ENCODE data around the gene PEAR1. TPM values are rescaled to one million over a fixed set of nuclear protein-coding genes. Genes with fewer than 3 reads are reported as not detected.

Gene PEAR1
- total and polyA plus RNA-seq, 2 of the 8 experiments (the other 6 are each of a cell fraction or from before 2014, with no cell fraction given): 0.63 to 0.71 TPM

- peaks cover 2 to 12% (median 10%) of the 10 kb centered on the region in 4 experiments for H3K4me1 ChIP-seq (replicated peaks in 1 of 4; ENCODE audit: control insufficient read depth in 3 of 4, insufficient read depth in 4 of 4, low read length in 3 of 4)
- H2BK5ac ChIP-seq (ENCODE audit: low read depth, low read length): no peak overlapping the region
- H2BK15ac ChIP-seq (ENCODE audit: low read length): no peak overlapping the region
- peaks cover 0 to 15% (median 11%) of the 10 kb centered on the region in 4 experiments; a peak in 6 of 7 replicates for H3K27me3 ChIP-seq (replicated peaks in 1 of 4; ENCODE audit: control insufficient read depth in 3 of 4, extremely low read depth in 1 of 4, insufficient read depth in 3 of 4, low read length in 3 of 4)
- H3K23me2 ChIP-seq (ENCODE audit: low read depth, low read length): peaks cover 3% of the 10 kb centered on the region; the same call in 1 of the 2 replicates
- no peak overlapping the region for H2BK12ac ChIP-seq (ENCODE audit: low read depth, low read length)
- H4K5ac ChIP-seq (ENCODE audit: insufficient read length, low read depth, low read length): no peak overlapping the region
- no peak for TF ChIP-seq GTF2F1 (IDR thresholded peaks at IDR 0.05; ENCODE audit: borderline replicate concordance, low read depth, low read length)
- H2AK5ac ChIP-seq (ENCODE audit: low read depth, low read length): no peak overlapping the region
- ChIA-PET CTCF (ENCODE audit: partially characterized antibody) (interaction anchor here (0.9 to 4.5 kb wide), 11 partner anchors 7 to 223 kb away, joined by 3 to 73 read pairs (median 5); no protein-coding TSS in a partner anchor), POLR2A (ENCODE audit: partially characterized antibody) (interaction anchor here (0.7 kb wide), 1 partner anchor 12 kb away, joined by 3 read pairs; no protein-coding TSS in a partner anchor)
- no peak overlapping the region for H3K4me3 ChIP-seq (ENCODE audit: extremely low read depth in 1 of 4, insufficient read depth in 2 of 4, low read depth in 3 of 4, low read length in 4 of 4)
- H3K18ac ChIP-seq (ENCODE audit: extremely low read depth, low read length): no peak overlapping the region
- H3K79me1 ChIP-seq (ENCODE audit: low read depth, low read length): no peaks in the 10 kb centered on the region
- H4K8ac ChIP-seq (ENCODE audit: extremely low read depth, insufficient read depth, low read length): no peak overlapping the region
- no peak overlapping the region for H2BK20ac ChIP-seq (ENCODE audit: low read length)
- no peak for DNase-seq (ENCODE audit: low read depth in 1 of 2, low spot score in 2 of 2)
- H3K4me2 ChIP-seq (ENCODE audit: insufficient read depth in 1 of 2, low read depth in 2 of 2, low read length in 2 of 2): no peak overlapping the region
- 75% methylated on average over 6 of the region's 6 CpGs; no CpG with 5 or more reads in 1 of the 2 experiments for WGBS, 2 experiments (ENCODE audit: extremely low coverage in 1 of 2, insufficient coverage in 1 of 2, insufficient read length in 1 of 2, insufficient replicate concordance in 2 of 2, low coverage in 1 of 2, low lambda C conversion rate in 2 of 2, missing lambda C conversion rate in 1 of 2)
- no peak overlapping the region for H4K91ac ChIP-seq (replicated peaks; ENCODE audit: insufficient read length, low read length)
- H3K14ac ChIP-seq (ENCODE audit: insufficient read length): no peak overlapping the region
- no peak for FAIRE-seq
- no peak overlapping the region for H3K4ac ChIP-seq (replicated peaks; ENCODE audit: insufficient read length, low read depth, low read length)
- no peak overlapping the region for H2AFZ ChIP-seq (ENCODE audit: low read length)
- no peak overlapping the region for H3K56ac ChIP-seq (replicated peaks; ENCODE audit: insufficient read length, low read depth, low read length)
- no peaks in the 10 kb centered on the region for H3K36me3 ChIP-seq (ENCODE audit: control insufficient read depth in 2 of 4, insufficient read depth in 4 of 4, low read length in 3 of 4)
- H3K27ac ChIP-seq (ENCODE audit: low read depth, low read length): no peak overlapping the region
- H3K9ac ChIP-seq (replicated peaks in 1 of 4; ENCODE audit: extremely low read depth in 1 of 4, low read depth in 3 of 4, low read length in 3 of 4): no peak overlapping the region
- H3K9me3 ChIP-seq (ENCODE audit: insufficient read depth in 2 of 2, low read depth in 1 of 2, low read length in 1 of 2): no peaks in the 10 kb centered on the region
- no peak overlapping the region for H2BK120ac ChIP-seq (replicated peaks; ENCODE audit: low read depth, low read length)
- no peaks in the 10 kb centered on the region for H3K79me2 ChIP-seq (ENCODE audit: control insufficient read depth in 1 of 2, insufficient read depth in 2 of 2, low read length in 2 of 2)
- H3K23ac ChIP-seq (ENCODE audit: insufficient read length): no peak overlapping the region
- peaks cover 0 to 6% of the 10 kb centered on the region in 2 experiments for H4K20me1 ChIP-seq (replicated peaks in 1 of 2; ENCODE audit: control insufficient read depth in 1 of 2, insufficient read depth in 2 of 2, low read length in 2 of 2)
Measured at GRCh38 chr1:156911577-156912298, 18.2 kb downstream of the PEAR1 start.
